HEK293T (cell line): ENCODE measurements around the gene OGA.

ENCODE experiments used
- BHLHE40 ChIP-seq: fragments of 450-650 bp; IDR thresholded peaks from 2 replicates; pipeline ENCODE4 v1.6.1; 2016; ENCODE audit warnings: mild to moderate bottlenecking, moderate library complexity, borderline replicate concordance
- ELF4 ChIP-seq: fragments of 450-650 bp; IDR thresholded peaks from 2 replicates; pipeline ENCODE4 v1.6.1; 2017; ENCODE audit warnings: antibody characterized with exemption
- FOXA1 ChIP-seq: fragments of 450-650 bp; IDR thresholded peaks from 2 replicates; pipeline ENCODE4 v1.6.1; 2016; ENCODE audit warnings: mild to moderate bottlenecking
- FOXK2 ChIP-seq: fragments of 450-650 bp; IDR thresholded peaks from 2 replicates; pipeline ENCODE4 v1.6.1; 2016; ENCODE audit warnings: mild to moderate bottlenecking
- FOXM1 ChIP-seq: fragments of 450-650 bp; IDR thresholded peaks from 2 replicates; pipeline ENCODE4 v1.6.1; 2017; ENCODE audit warnings: mild to moderate bottlenecking, borderline replicate concordance
- HDGF ChIP-seq: fragments of 450-650 bp; IDR thresholded peaks from 2 replicates; pipeline ENCODE4 v1.6.1; 2017; ENCODE audit warnings: antibody characterized with exemption, borderline replicate concordance
- PKNOX1 ChIP-seq: fragments of 450-650 bp; IDR thresholded peaks from 2 replicates; pipeline ENCODE4 v1.6.1; 2016
- SP1 ChIP-seq: fragments of 450-650 bp; IDR thresholded peaks from 2 replicates; pipeline ENCODE4 v1.6.1; 2017
- SUZ12 ChIP-seq: fragments of 450-650 bp; IDR thresholded peaks from 2 replicates; pipeline ENCODE4 v1.6.1; 2016; ENCODE audit warnings: mild to moderate bottlenecking
- TARDBP ChIP-seq: fragments of 450-650 bp; IDR thresholded peaks from 2 replicates; pipeline ENCODE4 v1.6.1; 2016
- ZNF384 ChIP-seq: fragments of 450-650 bp; IDR thresholded peaks from 2 replicates; pipeline ENCODE4 v1.6.1; 2016

GRCh38 chr10:101770331-101771215 lies 47.7 kb downstream of the OGA start:
- TF ChIP-seq SP1 (no peak), PKNOX1 (no peak), FOXK2 (no peak), SUZ12 (no peak), FOXM1 (no peak), BHLHE40 (no peak), FOXA1 (no peak), HDGF (no peak), ZNF384 (no peak), TARDBP (no peak), ELF4 (no peak)
